ENCODE measurements around the gene GASK1B. TPM values are rescaled to one million over a fixed set of nuclear protein-coding genes. Genes with fewer than 3 reads are reported as not detected.

Gene GASK1B
- total RNA-seq, 4 donors from 2014 or later: 1.8 to 9.8 (median 7.9) TPM

DNA sequence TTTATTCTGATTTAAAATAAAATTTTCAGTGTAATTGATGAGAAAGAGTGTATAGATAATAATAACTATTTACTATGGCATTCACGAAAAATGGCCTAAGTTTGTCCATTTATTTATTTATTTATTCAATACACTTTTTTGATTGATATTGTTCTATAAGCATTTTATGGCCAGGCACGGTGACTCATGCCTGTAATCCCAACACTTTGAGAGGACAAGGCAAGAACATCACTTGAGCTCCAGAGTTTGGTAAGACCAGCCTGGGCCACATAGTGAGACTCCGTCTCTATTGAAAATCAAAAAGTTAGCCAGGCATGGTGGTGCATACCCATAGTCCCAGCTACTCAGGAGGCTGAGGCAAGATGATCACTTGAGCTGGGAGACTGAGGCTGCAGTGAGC lies 25.7 kb downstream of the GASK1B start:
- no peak for TF ChIP-seq POLR2A (IDR thresholded peaks at IDR 0.05)
- DNase-seq (no peak), ATAC-seq (no peak)
- Histone ChIP-seq H3K27me3 (no peaks in the 10 kb centered on the region), H3K27ac (no peak overlapping the region), H3K9me3 (no peaks in the 10 kb centered on the region), H3K4me1 (no peaks in the 10 kb centered on the region), H3K36me3 (no peaks in the 10 kb centered on the region), H3K4me3 (no peak overlapping the region)
- in situ Hi-C loops (cut with MboI; ENCODE audit: low sequenced_read_pairs in 4 of 4): no loop called here
- intact Hi-C loops (cut with DNase I; ENCODE audit: low total_unique reads): no loop called here

DNA sequence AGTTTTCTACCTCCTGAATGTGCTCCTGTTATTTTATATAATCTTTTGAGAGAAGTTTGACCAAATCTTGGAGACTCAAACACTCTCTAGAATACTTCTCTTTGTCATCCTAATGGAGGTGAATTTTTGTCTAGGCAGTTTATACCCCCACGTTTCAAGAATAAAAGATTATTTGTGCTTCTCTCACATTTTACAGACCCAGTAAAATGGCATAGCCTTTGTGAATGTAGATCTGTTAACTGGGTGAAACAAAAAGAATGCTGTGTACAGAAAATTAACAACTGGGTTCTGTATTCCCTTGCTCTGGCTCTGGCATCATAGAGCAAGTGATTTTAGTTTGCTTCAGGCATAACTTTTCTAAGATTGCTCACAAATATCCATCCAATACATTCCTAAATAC lies 26.1 kb downstream of the GASK1B start:
- Histone ChIP-seq H3K27ac (no peak overlapping the region), H3K9me3 (no peaks in the 10 kb centered on the region), H3K4me1 (no peaks in the 10 kb centered on the region), H3K27me3 (no peaks in the 10 kb centered on the region), H3K4me3 (no peak overlapping the region), H3K36me3 (no peaks in the 10 kb centered on the region)
- ATAC-seq: no peak
- no peak for DNase-seq
- TF ChIP-seq POLR2A (IDR thresholded peaks at IDR 0.05): no peak
- TF ChIP-seq, protein P1, sequence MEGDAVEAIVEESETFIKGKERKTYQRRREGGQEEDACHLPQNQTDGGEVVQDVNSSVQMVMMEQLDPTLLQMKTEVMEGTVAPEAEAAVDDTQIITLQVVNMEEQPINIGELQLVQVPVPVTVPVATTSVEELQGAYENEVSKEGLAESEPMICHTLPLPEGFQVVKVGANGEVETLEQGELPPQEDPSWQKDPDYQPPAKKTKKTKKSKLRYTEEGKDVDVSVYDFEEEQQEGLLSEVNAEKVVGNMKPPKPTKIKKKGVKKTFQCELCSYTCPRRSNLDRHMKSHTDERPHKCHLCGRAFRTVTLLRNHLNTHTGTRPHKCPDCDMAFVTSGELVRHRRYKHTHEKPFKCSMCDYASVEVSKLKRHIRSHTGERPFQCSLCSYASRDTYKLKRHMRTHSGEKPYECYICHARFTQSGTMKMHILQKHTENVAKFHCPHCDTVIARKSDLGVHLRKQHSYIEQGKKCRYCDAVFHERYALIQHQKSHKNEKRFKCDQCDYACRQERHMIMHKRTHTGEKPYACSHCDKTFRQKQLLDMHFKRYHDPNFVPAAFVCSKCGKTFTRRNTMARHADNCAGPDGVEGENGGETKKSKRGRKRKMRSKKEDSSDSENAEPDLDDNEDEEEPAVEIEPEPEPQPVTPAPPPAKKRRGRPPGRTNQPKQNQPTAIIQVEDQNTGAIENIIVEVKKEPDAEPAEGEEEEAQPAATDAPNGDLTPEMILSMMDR (IDR thresholded peaks at IDR 0.05 in 4 of 5, conservative IDR thresholded peaks at IDR 0.05 in 1 of 5): no peak
- intact Hi-C loops (cut with DNase I; ENCODE audit: low total_unique reads): no loop called here
- in situ Hi-C loops (cut with MboI; ENCODE audit: low sequenced_read_pairs in 4 of 4): no loop called here

DNA sequence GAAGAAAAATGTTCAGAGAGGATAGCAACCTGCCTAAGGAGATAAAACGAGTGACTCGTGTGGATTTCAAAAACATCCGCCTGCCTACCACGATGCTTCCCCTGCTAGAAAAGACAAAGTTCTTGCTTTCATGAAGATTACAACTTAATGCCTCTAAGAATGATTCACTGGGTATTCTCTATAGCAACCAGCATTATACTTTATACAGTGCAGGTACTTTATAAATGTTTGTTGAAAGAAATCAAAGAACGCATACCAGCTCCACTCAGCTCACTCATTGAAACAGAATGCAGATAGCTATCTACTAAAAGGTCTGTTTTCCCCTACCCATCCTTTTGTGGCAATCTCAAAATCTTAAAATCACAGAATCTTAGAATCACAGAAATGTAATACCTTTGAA lies 33.7 kb downstream of the GASK1B start:
- in situ Hi-C loops (cut with MboI; ENCODE audit: low sequenced_read_pairs in 4 of 4): no loop called here
- Histone ChIP-seq H3K4me1 (no peaks in the 10 kb centered on the region), H3K27me3 (no peaks in the 10 kb centered on the region), H3K9me3 (no peaks in the 10 kb centered on the region), H3K4me3 (no peak overlapping the region), H3K36me3 (no peaks in the 10 kb centered on the region), H3K27ac (no peak overlapping the region)
- ATAC-seq (no peak), DNase-seq (no peak)
- no peak for TF ChIP-seq POLR2A (IDR thresholded peaks at IDR 0.05)
- TF ChIP-seq, protein P1 (IDR thresholded peaks at IDR 0.05 in 4 of 5, conservative IDR thresholded peaks at IDR 0.05 in 1 of 5): no peak
- intact Hi-C loops (cut with DNase I; ENCODE audit: low total_unique reads): no loop called here

DNA sequence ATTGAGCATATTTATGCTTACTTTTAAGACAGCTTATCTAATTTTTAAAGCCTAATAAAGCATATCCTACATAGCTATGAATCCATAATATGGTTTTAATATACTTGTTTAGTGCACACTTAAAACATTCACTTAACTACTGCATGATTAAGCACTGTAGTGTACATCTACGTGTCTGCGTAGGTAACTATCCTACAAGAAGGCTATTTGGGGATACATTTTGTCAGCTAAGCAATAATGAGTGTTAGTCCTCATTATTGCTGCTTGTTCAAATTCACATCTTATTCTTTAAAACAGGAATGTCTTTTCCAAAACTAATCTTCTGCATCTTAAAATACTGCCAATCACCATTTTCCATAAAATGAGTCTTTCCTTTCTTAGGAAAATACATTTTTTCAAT lies 38.6 kb downstream of the GASK1B start:
- Histone ChIP-seq H3K36me3 (no peaks in the 10 kb centered on the region), H3K27ac (no peak overlapping the region), H3K4me3 (no peak overlapping the region), H3K27me3 (no peaks in the 10 kb centered on the region), H3K9me3 (no peaks in the 10 kb centered on the region), H3K4me1 (no peaks in the 10 kb centered on the region)
- TF ChIP-seq, protein P1 (IDR thresholded peaks at IDR 0.05 in 4 of 5, conservative IDR thresholded peaks at IDR 0.05 in 1 of 5): no peak
- TF ChIP-seq POLR2A (IDR thresholded peaks at IDR 0.05): no peak
- intact Hi-C loops (cut with DNase I; ENCODE audit: low total_unique reads) (no loop called here), in situ Hi-C loops (cut with MboI; ENCODE audit: low sequenced_read_pairs in 4 of 4) (no loop called here)
- ATAC-seq (no peak), DNase-seq (no peak)

DNA sequence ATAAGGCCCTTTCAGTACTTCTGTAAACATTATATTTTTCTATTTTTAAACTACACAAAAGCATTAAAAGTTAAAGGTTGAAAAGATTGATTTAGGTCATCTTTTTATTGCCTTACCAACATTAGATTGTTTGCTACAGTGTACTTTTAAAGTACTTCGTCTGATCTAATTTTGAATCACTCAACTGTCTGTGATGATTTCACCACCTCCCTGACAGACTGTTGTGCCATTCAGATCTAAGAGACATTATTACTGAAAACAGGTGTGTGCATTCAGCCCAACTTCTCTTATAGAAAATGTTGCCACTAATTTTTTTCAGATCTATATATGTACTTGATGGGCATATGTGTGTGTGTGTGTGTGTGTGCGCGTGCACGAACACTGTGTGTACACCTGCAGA lies 39.3 kb downstream of the GASK1B start:
- Histone ChIP-seq H3K4me1 (no peaks in the 10 kb centered on the region), H3K36me3 (no peaks in the 10 kb centered on the region), H3K27ac (no peak overlapping the region), H3K27me3 (no peaks in the 10 kb centered on the region), H3K9me3 (no peaks in the 10 kb centered on the region), H3K4me3 (no peak overlapping the region)
- DNase-seq (no peak), ATAC-seq (no peak)
- intact Hi-C loops (cut with DNase I; ENCODE audit: low total_unique reads) (no loop called here), in situ Hi-C loops (cut with MboI; ENCODE audit: low sequenced_read_pairs in 4 of 4) (no loop called here)
- TF ChIP-seq POLR2A (IDR thresholded peaks at IDR 0.05): no peak
- TF ChIP-seq, protein P1 (IDR thresholded peaks at IDR 0.05 in 4 of 5, conservative IDR thresholded peaks at IDR 0.05 in 1 of 5): no peak

All from gastrocnemius medialis (tissue), 4 donors.